GM10248 (cell line): ENCODE results near the gene ZKSCAN1.

ENCODE experiments used
- CTCF ChIA-PET: fragments of 300-600 bp; sonication (Branson Sonifier 250); formaldehyde crosslinking; extraction: SDS; loops from one replicate; lab custom pipeline; 2021; ENCODE audit warnings: antibody characterized with exemption; lab: Yijun Ruan, JAX
- POLR2A ChIA-PET: fragments of 350-650 bp; sonication (Branson Sonifier 250); formaldehyde crosslinking; extraction: SDS; loops from one replicate; lab custom pipeline; 2020; ENCODE audit warnings: antibody characterized with exemption; lab: Yijun Ruan, JAX
- DNase-seq: peaks from one replicate; pipeline ENCODE4 v3.0.0; 2012; ENCODE audit errors: extremely low spot score
- CTCF ChIP-seq: IDR thresholded peaks from 2 replicates; pipeline ENCODE4 v1.5.1; 2012; ENCODE audit warnings: mild to moderate bottlenecking, low read depth; ENCODE audit errors: extremely low read depth, missing control alignments, control extremely low read depth

Gene ZKSCAN1

GRCh38 chr7:100013328-100013676, 2.1 kb upstream of the ZKSCAN1 start:
- CTCF ChIA-PET, result interaction anchor here (1.0 to 2.7 kb wide), 4 partner anchors 9 to 101 kb away, joined by 3 to 5 read pairs (median 3); no protein-coding TSS in a partner anchor
- TF ChIP-seq CTCF, result no peak
- DNase-seq, result no peak
- POLR2A ChIA-PET, result no interaction called here

GRCh38 chr7:100016215-100016901, 962 bp downstream of the ZKSCAN1 start:
- TF ChIP-seq CTCF, result no peak
- ChIA-PET POLR2A (no interaction called here), CTCF (interaction anchor here (0.7 to 1.8 kb wide), 5 partner anchors 8 to 97 kb away, joined by 4 read pairs; partner anchors contain the start of genes TRIM4 and ZSCAN21)
- no peak for DNase-seq

GRCh38 chr7:100017300-100017699, 1.9 kb downstream of the ZKSCAN1 start:
- no peak for DNase-seq
- ChIA-PET POLR2A (no interaction called here), CTCF (interaction anchor here (0.6 to 1.8 kb wide), 5 partner anchors 9 to 99 kb away, joined by 3 to 4 read pairs (median 4); partner anchors contain the start of gene ZSCAN21)
- TF ChIP-seq CTCF, result no peak

GRCh38 chr7:100017875-100018274, 2.5 kb downstream of the ZKSCAN1 start:
- DNase-seq, result no peak
- no peak for TF ChIP-seq CTCF
- POLR2A ChIA-PET, result no interaction called here
- CTCF ChIA-PET, result interaction anchor here (0.6 to 1.1 kb wide), 2 partner anchors 11 to 100 kb away, joined by 3 read pairs; no protein-coding TSS in a partner anchor

- CTCF ChIA-PET, result interaction anchor here (0.8 to 3.0 kb wide), 7 partner anchors 14 to 117 kb away, joined by 3 to 7 read pairs (median 3); no protein-coding TSS in a partner anchor
- TF ChIP-seq CTCF, result no peak
- DNase-seq, result no peak
- POLR2A ChIA-PET, result no interaction called here
These were observed 4.5 kb downstream of the ZKSCAN1 start for GRCh38 chr7:100019908-100020307.

- DNase-seq, result no peak
- ChIA-PET POLR2A (interaction anchor here (0.7 kb wide), 1 partner anchor 557 kb away, joined by 5 read pairs; no protein-coding TSS in a partner anchor), CTCF (interaction anchor here (1.2 to 3.0 kb wide), 5 partner anchors 27 to 107 kb away, joined by 3 to 8 read pairs (median 4); no protein-coding TSS in a partner anchor)
- no peak for TF ChIP-seq CTCF
These were observed 5.9 kb downstream of the ZKSCAN1 start for GRCh38 chr7:100021297-100021696.
